Activated CD4-positive, CD25-positive, alpha-beta regulatory T cell (primary cell): Measurements from ENCODE around the gene TBP.
"Not testable (repeated sequence)": the region's sequence is repeated elsewhere in the genome, so short reads cannot be mapped to it uniquely, and the experiment has no call there.

ENCODE experiments used
- DNase-seq, 4 experiments: peaks; one replicate each; lab custom pipeline; 2025; lab: John Stamatoyannopoulos, UW

TBP gene

DNA sequence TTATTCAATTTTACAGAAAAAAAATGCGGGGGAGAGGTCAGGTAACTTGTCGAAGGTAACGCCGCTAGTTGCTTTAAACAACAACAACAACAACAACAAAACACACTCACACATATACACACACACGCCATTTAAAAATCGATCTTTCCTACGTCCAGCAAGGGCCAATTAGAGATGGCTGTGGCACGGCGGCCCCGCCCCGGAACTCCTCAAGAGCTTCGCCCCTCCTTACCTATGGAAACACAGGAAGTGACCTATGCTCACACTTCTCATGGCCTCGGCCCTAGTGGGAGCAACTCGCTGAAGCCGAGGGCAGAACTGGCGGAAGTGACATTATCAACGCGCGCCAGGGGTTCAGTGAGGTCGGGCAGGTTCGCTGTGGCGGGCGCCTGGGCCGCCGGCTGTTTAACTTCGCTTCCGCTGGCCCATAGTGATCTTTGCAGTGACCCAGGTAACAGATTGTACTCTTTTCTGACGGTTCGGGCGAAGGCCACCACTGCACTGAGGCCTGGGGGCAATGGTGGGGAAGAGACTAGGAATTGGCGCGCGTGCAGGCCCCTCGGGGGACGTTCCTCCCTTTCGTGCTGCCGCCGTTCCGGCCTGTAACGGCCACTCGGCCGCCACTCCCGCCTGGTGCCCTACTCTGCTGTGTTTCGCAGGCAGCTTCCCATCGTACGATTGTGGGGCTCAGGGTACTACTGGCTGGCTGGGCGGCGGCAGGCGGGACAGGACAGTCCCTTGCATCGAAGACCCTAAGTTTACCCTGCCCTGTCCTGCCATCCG is at the start of gene TBP:
Gene TBP, plus strand, starts transcription at position 357 of the 783 bp plus-strand sequence. CDS start 2,661 bp downstream, outside the sequence.
- DNase-seq, result peak; percentile 85 to 95 (median 94)

DNA sequence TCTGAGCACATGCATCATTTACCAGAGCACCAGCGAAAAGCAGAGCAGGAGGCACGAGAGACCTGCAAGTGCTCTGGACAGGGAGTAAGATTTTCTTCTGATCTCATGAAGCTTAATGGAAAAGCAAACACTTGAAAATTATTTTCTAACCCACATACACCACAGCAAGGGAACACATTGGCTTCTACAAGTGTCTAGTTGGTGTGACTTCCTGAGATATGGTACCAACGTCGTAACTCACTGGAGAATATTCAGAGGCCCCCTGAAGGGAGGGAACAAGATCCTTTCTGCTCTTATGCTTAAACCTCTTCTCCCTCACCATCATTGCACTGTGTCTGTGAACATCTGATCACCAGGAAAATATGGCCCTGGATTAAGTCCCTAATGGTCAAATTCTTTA is 49.7 kb upstream of the TBP start:
- no peak for DNase-seq

DNA sequence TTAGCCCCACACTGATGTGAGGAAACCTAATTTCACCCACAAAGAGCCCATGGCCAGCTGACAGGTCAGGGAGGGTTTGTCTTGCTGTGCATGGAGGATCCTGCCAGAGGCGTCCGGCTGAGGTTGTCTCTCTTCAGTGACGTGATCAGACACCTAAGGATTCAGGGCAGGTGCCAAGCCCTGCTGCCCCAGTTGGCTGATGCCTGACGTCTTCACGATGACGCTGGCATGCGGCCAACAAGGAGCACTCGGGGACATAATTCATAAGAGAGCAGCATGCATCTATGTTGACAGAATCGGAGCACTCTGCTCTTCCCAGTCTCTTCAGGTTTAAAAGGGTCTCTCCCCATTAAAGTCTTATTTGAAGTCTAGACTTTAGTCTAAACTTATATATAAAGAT is 48.9 kb upstream of the TBP start:
- no peak for DNase-seq

DNA sequence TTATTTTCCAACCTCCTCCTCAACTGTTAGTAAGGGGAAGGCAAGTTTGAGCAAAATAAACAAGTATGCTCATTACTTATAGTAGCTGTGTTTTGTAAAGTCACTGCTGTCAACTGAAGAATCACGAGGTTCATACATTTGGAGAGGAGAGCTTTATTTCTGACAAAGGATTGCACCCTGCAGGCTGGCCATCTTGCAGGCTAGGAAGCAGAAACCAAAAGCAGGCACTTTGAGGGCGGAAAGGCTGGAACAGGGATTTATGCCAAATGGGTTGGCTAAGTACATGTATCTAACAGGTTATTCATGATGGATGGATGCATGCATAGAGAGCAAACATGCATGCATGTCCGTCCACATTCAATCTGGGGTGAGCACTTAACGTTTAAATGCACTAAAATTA is 47.7 kb upstream of the TBP start:
- no peak for DNase-seq

DNA sequence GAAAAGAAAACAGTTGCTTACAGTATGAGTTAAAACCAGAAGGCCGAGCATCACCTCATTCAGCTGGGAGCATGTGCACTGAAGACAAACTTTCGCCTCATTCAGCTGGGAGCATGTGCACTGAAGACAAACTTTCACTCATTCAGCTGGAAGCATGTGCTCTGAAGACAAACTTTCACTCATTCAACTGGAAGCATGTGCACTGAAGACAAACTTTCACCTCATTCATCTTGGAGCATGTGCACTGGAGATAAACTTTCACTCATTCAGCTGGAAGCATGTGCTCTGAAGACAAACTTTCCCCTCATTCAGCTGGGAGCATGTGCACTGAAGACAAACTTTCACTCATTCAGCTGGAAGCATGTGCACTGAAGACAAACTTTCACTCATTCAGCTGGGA is 46.4 kb upstream of the TBP start:
- DNase-seq, result not testable (repeated sequence)

DNA sequence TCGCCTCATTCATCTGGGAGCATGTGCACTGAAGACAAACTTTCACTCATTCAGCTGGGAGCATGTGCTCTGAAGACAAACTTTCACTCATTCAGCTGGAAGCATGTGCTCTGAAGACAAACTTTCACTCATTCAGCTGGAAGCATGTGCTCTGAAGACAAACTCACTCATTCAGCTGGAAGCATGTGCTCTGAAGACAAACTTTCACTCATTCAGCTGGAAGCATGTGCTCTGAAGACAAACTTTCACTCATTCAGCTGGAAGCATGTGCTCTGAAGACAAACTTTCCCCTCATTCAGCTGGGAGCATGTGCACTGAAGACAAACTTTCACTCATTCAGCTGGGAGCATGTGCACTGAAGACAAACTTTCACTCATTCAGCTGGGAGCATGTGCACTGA is 45.9 kb upstream of the TBP start:
- DNase-seq, result not testable (repeated sequence)

DNA sequence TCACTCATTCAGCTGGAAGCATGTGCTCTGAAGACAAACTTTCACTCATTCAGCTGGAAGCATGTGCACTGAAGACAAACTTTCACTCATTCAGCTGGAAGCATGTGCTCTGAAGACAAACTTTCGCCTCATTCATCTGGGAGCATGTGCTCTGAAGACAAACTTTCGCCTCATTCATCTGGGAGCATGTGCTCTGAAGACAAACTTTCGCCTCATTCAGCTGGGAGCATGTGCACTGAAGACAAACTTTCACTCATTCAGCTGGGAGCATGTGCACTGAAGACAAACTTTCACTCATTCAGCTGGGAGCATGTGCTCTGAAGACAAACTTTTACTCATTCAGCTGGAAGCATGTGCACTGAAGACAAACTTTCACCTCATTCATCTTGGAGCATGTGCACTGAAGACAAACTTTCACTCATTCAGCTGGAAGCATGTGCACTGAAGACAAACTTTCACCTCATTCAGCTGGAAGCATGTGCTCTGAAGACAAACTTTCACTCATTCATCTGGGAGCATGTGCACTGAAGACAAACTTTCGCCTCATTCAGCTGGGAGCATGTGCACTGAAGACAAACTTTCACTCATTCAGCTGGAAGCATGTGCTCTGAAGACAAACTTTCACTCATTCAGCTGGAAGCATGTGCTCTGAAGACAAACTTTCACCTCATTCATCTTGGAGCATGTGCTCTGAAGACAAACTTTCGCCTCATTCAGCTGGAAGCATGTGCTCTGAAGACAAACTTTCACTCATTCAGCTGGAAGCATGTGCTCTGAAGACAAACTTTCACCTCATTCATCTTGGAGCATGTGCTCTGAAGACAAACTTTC is 45.1 kb upstream of the TBP start:
- DNase-seq, result not testable (repeated sequence)

DNA sequence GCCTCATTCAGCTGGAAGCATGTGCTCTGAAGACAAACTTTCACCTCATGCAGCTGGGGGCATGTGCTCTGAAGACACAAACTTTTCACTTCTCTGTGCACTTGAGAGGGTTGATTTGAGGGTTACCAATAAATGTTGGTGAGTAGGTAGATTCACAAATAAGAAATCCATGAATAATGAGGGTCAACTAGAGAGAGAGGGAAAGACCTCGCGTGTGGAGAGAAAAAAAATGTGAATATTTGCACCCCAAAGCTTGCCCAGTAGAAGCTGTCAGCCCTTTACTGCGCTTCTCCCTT is 44.5 kb upstream of the TBP start:
- no peak for DNase-seq

DNA sequence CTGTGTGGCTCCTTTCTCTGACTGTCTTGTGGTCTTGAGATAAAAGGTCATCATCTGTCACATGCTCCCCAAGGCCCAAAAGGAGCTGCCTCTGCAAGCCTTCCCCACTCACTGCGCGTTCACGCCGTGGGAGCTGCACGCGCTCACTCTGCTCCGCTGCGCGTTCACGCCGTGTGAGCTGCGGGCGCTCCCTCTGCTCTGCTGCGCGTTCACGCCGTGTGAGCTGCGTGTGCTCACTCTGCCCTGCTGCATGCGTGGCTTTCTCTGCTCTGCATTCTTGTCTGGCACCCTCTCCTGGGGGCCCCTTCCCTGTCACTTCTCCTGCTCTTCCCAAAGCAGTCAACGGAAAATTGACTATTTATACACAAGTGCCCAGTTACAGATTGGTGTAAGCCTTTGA is 43.5 kb upstream of the TBP start:
- DNase-seq, result no peak

DNA sequence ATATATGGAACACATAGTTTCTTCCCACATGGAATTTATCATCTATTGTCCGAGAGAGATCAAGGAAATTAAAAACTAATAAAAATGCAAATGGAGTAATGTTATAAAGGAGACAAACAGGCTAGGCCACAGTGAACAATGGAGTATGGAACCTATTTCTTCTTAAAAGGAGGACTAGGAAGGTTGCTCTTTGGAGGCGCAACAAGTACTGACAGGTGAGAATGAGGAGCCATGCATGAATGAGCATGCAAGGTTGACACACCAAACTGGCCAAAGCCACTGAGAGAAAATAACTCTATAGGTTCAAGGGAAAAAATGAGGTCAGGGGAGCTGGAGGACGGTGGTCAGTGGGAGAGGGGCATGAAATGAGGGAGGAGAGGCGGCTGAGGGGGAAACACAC is 41.9 kb upstream of the TBP start:
- DNase-seq, result no peak

DNA sequence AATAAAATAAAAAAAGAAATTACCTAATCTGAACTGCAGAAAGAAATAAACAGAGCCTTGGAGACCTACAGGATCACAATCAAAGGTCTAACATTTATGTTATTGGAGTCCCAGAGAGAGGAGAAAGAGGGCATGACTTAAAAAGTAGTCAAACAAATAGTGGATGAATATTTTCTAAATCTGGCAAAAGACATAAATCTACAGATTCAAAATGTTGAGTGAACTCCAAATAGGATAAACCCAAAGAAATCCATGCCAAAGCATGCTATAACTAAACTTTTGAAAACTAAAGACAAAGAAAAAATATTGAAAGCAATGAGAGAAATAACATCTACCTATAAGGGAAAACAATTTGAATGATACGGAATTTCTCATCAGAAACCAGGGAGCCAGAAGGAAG is 39.3 kb upstream of the TBP start:
- DNase-seq, result no peak

DNA sequence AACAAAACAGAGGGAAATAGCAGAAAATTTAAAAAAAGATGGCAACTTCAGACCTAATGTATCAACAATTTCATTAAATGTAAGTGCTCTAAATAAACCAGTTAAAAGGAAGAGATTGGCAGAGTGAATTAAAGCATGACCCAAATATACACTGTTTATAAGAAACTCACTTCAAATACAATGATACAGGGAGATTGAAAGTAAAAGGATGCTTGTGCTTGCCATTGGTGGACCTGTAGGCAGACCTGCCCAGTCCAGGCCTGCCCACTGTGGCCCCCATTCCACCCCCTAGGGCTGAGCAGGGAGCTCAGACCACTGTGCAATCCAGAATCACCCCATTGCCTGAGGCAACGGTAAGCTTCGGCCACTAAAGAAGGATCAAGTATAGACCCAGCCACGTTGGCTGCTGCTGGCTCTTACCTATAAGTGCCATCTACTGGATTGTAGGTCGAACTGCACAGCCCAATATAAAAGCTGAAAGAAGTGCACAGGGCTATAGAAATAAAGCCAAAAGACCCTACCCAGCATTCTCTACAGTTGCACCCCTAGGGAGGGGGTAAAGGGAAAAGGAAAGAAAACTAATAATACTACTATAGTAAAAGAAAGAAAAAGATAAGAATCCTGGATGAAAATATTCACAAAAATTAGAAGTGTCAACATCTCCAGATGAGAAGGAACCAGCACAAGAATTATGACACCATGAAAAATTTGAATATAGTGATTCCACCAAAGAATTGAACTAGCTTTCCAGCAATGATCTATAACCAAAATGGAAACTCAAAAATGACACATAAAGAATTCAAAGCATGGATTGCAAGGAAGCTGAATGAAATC is 37.2 kb upstream of the TBP start:
- peak in 1 of 4 experiments; percentile 3 for DNase-seq

DNA sequence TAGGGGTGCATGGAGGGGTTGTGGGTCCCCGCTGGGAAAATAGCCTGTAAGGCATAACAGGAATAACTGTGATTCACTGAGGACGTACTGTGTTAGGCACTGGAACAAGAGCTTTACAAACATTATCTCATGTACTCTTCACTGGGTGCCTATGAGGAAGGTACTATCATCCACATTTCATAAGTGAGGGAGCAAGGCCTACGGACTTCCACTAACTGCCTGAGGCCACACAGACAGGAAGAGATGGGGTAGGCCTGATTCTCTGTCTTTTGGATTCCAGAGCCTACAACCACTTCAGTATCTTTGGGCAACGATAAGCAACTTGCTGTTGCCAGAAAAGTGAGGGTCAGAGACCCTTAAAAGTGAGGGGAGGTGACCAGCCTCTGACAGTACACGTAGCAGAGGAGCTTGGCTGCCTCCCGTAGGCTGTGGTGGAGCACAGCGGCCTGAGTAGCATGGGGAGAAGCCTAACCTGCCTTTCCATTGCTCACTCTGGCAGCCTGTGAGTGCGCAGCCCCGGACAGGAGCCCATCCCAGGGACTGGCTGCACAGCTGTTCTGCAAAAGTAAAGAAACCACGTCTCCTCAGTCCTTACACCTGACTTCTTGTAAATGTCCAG is 31.5 kb upstream of the TBP start:
- no peak for DNase-seq

DNA sequence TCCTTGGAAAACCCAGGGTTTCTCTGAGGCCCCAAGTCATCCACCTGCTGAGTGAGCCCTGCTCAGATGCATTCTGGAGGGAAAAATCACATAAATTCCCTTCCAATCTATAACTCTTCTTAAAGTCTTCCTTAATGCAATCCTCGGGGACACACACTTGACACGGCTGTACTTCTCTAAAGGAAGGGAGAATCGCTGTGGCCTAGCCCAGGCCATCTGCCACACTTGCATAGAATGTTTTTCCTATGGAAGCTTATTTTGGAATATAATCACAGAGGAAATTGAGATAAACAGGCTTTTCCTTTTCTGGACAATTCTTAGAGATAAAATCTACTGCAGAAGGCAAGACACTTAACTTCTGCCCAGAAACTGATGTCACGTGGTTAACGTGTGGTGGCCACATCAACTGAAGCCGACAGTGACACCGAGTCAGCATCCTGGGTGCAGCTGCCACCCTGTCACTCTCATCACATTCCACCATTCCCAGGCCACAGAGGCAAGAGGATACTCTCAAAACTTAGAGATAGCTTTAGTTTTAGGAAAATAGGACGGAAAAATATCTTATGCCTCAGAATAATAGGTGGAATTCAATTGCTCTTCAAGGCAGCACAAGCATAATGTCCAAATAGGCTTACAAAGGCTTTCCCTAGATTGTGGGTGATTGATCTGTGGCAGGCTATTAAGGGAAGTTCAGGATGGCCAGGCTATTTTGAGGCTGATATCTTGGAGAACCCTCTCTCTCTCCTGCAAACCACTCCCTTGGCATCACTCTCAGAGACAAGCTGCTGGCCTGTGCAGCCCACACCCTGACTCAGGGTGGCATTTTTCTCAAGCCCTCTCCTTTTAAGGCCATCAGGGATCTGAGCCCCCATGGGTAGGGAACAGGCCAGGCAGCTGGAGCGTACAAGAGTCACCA is 30.7 kb upstream of the TBP start:
- no peak for DNase-seq

DNA sequence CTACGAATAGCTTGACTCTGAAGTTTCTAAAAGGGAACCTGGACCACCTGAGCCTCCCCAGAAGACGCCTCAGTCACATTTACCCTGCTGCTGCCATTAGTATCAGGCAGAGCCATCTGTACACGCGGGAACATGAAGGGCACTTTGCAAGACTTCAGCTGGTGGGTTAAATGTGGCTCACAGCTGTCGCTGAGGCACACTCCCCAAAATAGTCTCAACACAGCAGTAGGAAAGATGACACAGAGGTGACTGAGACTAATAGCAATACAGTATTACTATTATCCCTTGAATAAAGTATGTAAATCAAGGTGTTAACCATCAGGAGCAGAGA is 30.0 kb upstream of the TBP start:
- DNase-seq, result no peak

DNA sequence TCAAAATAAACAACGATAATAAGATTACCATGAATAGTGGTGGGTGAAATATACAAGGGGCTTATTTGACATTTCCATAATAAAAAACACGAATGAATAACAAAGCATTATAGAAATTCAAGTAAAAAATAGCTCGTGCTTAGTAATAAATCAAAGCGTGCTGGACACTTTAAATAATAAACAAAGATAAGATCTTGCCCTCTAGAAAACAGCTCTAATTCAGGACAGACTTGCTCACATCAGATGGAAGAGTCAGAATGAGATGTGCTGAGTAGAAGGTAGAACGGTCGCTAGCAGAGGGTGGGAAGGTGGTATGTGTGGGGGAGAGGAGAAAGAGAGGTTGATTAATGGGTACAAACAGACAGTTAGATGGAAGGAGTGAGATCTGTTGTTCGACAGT is 28.4 kb upstream of the TBP start:
- no peak for DNase-seq

DNA sequence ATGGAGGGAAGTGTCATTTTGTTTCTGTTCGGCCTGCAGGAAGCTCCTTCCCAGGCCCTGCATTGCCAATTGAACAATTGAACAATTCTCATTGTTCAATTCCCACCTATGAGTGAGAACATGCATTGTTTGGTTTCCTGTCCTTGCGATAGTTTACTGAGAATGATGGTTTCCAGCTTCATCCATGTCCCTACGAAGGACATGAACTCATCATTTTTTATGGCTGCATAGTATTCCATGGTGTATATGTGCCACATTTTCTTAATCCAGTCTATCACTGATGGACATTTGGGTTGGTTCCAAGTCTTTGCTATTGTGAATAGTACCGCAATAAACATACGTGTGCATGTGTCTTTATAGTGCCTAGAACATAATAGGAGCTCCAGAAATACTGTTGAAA is 26.2 kb upstream of the TBP start:
- DNase-seq, result not testable (repeated sequence)

DNA sequence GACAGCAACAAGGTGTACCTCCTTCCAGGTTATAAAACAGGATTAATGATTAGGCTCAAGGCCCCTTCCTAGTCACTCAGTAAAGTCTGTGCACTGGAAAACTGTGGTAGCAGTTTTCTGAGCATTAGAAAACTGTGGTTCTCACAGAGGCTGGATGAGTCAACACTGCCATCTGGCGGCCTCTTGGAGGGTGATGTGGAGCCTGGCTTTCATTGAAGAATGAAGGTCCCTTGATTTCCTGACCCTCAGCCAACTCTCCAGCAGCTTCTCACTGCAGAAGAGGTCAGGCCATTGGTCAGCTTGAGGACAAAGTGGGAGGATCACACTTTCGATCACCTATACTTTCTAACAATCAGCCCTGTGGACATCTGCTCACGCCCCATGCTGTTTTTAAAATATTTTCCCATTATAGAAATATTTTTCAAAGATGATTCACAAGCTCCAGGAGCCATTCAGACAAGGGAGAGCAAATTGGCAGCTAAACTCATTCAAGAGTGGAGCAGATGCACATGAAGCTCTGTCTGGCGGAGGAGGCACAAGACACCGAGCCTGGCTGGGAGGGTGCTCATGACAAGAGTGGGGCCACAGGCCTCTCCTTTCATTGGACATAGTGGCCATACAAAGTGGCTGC is 24.2 kb upstream of the TBP start:
- peak; percentile 21 to 31 (median 22) for DNase-seq

DNA sequence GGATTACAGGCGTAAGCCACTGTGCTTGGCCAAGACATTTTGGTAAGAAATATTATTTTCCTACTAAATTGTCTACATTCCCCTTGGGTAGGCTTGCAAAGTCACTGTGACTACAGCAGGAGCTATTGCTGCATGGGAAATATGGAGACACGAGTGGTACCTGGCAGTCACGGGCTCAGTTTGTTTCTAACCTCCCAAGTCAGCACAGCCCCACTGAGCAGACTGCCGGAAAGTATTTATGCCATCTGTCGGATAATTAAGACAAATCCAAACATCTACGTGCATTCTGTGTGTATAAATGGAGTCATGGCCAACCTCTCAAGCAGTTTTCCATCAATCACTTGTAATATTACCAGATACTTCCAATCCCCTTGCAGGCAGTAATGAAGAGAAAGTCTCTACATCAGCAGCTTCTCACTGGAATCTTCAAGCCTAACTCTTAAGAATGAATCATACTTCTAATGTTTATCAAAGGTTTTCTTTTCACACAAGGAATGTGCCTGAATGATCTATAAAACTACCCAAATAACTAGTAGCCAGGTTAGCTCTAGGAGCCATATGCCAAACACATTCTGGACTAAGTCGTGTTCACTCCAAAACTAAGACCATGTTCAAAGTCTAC is 21.2 kb upstream of the TBP start:
- DNase-seq, result no peak

DNA sequence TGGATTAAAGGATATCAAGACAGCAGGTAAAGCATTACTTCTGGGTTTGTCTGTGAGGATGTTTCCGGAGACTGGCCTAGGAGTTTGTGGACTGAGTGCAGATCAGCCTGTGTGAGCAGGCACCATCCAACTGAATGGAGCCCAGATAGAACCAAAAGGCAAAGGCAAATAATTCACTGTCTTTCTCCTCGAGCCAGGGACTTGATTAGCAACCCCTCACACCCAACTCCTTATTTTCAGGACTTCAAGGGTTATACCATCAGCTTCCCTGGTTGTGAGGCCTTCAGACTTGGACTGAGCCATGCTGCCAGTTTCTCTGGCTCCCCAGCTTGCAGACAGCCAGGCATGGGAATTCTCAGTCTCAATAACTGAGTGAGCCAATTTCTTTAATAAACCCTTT is 20.4 kb upstream of the TBP start:
- DNase-seq, result no peak
